NCI-H146 treated with DMSO at 0.1 percent for 48 hours (cell line): ENCODE results near the gene GTF2I.
A peak's percentile ranks its signal among the peaks of the same experiment; 100 is the strongest.
"Not testable (repeated sequence)": the region's sequence is repeated elsewhere in the genome, so short reads cannot be mapped to it uniquely, and the experiment has no call there.

Experiments used
- DNase-seq: peaks from one replicate; lab custom pipeline; 2025; ENCODE audit not compliant: unreplicated experiment; lab: John Stamatoyannopoulos, UW

The GTF2I gene

DNA sequence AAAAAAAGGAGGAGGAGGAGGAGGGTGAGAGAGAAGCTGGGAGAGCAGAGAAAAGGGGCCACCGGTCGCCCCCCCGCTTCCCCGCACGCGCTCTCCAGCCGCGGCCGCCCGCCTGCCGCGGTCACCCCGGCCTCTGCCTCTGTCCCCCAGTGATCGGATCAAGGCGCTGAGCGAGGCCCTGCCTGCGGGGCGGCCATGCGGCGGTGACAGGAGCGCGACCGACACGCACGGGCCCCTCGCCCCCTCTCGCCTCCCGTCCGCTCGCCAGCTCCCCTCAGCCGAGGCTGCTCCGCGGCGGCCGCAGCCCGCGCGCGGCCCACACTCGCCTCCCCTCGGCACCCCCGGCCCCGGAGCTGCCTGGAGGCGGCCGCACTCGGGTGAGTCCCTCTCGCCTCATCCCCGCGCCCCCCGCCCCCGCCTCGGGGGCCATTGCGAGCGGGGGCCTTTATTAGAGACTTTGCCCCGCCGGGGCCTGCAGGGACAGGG lies at the start of gene GTF2I:
TSS of gene GTF2I (plus strand) at position 27 of the 486 bp plus-strand sequence. CDS start 31,411 bp downstream, outside the sequence.
- DNase-seq, result no peak

DNA sequence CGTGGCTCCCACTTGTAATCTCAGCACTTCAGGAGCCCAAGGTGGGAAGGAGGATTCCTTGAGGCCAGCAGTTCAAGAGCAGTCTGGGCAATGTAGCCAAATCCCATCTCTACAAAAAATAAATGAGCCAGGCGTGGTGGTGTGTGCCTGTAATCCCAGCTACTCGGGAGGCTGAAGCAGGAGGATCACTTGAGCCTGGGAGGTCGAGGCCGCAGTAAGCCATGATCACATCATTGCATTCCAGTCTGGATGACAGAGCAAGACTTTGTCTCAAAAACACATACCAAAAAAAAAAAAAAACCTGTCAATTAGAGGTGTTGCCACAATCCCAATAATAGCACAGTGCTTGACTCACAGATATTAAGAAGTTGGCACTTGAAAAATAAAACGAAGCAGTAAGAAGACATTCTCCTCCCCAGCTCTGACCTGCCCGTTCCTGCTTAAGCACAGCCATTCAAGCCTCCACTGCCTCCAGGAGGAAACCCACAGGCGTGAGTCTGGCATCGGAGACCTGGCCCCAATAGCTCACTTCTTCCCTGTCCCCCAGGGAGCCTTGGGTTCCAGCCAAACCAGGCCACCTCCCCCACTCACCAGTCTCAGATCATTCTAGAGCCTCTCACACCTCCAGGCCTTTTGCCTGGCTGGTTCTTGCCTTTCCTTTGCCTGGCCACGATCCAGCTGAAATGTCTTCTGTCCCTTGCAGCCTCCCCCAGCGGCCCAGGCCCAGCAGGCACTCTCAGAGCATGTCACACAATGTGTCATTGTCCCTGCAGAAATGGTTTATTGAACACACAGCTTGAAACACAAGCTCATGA lies 45.3 kb upstream of the GTF2I start:
- no peak for DNase-seq

DNA sequence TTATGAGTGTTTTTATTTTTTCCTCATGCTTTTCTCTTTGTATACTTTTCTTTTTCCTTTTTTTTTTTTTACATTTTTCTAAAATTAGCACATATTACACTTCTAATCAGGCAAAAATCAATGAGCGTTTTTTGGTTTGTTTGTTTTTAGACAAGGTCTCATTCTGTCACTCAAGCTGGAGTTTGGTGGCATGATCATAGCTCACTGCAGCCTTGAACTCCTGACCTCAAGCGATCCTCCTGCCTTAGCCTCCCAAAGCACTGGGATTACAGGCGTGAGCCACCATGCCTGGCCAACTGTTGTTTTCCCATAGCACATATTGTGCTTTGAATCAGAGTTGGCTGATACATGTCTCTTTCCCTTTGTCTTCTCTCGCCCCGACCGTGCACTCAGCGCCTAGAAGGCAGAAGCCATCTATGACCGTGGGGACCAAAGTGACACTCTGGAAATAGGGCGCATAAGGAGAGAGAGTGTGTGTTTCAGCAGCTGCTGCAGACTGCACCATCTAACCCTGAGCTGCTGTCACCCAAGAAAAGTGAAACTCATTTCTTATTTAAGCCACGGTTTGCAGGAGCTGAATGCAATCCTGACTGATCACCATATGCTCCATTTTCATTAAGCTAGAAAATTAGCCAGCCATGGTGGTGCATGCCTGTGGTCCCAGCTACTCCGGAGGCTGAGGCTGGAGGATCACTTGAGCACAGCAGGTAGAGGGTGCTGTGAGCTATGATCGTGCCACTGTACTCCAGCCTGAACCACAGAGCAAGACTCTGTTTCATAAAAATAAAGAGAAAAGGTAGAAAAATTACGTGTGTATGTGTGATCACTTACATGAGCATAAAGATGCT lies 41.4 kb upstream of the GTF2I start:
- DNase-seq, result no peak

DNA sequence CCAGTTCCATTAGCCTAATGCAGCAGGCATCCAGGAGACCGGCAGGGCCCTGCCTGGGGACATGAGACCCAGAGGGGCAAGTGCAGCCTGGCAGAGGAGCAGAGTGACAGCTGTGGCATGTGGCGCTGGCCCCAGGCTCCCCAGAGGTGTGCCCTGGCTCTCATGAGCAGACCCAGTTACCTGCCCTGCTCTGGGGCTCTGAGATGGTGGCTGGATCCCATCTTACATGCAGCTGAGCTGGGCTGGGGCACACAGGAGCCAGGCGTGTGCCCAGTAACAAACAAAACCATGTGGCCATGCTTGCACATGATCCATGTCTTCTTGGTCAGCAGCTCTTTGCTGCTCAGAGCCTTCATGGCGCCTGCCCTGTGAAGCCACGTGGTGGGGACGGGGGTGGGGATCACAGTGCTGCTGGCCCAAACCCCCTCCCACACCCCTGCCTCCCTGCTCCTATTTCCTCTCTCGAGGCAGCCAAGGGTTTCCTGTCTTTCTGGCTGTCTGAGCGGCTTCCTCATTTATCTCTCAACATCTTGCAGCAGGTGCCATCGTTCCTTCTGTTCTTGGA lies 40.3 kb upstream of the GTF2I start:
- DNase-seq, result no peak

DNA sequence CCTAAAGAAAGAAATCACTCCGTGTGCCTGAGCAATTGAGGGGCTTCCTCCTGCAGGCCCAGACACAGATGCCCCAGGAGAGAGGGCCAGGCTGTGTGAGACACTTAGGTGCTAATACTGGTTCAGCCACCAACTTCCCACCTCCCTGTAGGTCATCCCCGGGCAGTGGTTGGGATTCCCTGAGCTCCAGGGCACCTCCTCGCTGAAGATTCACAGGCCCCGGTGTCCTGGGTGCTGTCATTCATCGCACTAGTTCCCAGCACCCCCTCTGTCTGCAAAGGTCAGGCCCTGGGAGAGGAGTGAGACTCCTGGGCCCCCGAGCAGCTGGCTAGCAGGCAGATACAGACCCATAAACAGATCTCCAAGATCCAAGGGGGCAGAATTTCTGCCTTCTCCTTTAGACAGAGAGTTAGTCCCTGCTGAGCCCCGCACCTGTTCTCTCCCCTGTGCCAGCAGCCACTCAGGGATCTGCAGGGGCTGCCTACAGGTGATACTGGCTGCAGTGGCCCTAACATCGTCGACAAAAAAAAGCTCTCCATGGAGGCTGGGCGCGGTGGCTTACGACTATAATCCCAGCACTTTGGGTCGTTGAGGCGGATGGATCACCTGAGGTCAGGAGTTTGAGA lies 38.2 kb upstream of the GTF2I start:
- peak; percentile 26 for DNase-seq

DNA sequence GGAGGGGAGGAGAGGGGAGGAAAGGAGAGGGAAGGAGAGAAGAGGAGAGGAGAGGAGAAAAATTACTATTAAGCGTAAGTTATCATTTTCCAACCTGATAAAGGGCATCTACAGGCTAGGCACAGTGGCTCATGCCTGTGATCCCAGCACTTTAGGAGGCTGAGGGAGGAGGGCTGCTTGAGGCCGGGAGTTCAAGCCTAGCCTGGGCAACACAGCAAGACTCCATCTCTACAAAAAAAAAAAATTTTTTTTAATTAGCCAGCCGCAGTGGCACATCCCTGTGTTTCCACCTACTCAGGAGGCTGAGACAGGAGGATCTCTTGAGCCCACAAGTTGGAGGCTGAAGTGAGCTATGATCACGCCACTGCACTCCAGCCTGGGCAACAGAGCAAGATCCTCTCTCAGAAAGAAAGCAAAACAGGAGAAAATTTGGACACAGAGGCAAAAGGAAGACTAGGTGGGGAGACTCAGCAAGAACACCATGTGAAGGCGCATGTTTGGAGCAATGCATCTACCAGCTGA lies 35.2 kb upstream of the GTF2I start:
- no peak for DNase-seq

DNA sequence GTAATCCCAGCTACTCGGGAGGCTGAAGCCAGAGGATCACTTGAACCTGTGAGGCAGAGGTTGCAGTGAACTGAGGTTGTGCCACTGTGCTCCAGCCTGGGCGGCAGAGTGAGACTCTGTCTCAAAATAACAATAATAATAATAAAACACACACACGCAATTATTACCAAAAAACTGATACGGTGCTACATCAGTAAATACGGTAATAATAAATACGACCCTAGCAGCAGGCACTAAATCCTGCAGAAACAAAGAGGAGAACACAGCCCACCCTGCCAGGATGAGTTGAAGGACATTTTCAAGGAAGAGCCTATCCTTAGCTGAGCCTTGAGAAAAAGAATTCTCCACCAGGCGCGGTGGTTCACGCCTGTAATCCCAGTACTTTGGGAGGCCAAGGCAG lies 34.4 kb upstream of the GTF2I start:
- no peak for DNase-seq

DNA sequence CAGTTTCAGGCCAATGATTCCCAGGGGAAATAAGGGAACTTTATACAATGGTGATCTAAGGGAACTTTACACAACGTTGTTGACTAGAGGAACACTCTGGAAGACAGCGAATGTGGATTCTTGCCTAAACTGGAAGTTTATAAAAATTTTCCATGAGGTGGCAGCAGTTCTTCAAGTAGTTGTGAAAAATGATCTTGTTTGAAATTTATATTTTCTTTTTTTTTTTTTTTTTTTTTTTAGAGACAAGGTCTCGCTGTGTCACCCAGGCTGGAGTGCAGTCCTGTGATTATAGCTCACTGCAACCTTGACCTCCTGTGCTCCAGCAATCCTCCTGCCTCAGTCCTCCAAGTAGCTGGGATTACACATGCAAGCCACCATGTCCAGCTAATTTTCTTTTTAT lies 32.1 kb upstream of the GTF2I start:
- no peak for DNase-seq

DNA sequence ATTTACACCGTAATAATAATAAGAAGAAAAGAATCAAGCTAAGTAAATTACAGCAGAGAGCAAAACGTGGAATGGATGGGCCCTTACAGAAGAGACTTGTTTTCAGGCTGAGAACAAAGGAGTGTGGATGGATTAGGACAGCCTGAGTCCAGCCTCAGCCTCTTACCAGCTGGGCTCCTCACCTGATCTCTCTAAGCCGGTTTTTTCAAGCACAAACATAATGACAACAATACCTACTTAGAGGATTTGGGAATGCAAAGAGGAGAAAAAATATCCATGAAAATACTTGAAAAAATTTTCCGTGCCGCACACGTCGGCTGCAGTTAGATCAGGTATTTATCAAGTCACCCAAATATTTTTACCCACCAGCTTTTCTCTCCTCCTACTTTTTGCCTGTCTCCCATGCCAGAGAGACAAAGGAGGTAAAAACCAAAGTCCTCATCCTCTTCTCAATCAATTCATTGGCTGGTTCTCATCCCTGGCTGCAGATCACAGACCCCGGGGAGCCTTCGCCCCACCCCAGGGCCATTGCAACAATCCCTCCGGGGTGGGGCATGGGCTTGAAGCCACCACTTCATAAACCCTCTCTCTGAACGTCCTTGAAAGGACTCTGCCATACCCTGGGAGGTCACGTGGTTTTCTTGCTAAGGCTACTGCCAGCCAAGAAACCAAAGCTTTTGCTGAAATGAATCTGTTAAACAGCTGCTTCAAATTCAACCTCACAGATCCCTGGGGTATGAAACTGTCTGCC lies 29.7 kb upstream of the GTF2I start:
- DNase-seq, result peak; percentile 44

DNA sequence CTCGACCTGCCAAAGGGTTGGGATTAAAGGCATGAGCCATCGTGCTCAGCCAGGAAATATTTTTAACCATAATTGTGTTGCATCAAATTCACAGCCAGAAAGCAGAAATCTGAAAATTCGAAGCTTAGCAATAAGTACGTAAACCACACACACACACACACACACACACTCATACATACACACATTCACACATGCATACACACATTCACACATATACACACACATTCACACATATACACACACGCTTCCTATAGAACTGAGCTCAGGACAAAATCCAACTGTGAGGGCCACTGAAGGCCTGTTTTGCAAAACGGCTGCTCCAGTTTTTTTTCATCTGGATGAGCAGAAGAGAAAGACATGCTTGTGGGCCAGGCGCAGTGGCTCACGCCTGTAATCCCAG lies 25.0 kb upstream of the GTF2I start:
- no peak for DNase-seq

DNA sequence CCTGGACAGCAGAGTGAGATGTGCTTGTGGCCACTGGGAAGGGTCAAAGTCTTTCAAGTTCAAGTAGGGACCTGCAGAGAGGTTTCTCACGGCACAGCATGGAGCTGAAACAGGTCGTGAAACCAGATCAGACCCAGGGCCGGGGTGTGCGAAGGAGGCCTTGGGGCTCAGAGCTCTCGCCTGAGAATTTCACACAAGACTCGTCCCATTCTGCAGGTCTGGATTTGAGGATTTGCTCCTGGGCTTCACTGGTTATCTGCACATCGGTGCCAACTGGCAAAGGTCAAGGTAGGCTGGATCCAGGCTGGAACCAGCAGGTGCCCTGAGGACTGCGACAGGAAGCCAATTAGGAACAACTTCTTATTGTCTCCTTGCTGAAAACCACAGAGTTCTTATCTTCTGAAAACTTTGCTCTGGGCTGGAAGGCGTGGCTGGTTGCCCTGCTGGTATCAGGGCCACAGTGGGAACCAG lies 24.0 kb upstream of the GTF2I start:
- DNase-seq, result no peak

DNA sequence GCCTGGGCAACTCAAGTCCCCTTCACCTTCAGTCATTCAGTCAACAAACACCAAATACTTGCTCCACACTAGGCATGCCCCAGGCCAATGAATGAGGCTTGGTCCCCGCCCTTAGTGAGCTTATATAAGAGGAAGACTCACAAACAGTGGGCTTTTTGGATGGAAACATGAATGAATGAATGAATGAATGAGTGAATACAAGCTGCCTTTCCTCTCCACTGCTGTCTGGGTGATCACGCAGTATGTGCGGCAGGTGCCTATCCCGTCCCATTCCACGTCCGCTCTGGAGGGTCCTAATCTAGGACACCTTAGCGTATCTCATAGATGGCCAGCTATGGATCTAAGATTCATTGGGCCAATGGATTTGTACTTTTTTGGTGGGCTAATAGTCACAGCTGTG lies 19.8 kb upstream of the GTF2I start:
- no peak for DNase-seq

DNA sequence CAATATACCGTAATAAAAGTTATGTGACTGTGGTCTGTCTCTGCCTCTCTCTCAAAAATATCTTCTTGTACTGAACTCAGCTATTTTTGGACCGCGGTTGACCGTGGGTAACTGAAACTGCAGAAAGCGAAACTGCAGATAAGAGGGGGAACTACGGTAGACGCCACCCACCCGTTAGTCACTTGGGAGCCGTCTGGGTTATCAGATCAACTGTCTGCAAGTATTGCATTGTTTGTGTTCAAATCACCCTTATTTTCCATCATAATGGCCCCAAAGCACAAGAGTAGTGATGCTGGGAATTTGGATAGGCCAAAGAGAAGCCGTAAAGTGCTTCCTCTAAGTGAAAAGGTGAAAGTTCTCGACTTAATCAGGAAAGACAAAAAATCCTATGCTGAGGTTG lies 7.5 kb upstream of the GTF2I start:
- DNase-seq, result not testable (repeated sequence)

DNA sequence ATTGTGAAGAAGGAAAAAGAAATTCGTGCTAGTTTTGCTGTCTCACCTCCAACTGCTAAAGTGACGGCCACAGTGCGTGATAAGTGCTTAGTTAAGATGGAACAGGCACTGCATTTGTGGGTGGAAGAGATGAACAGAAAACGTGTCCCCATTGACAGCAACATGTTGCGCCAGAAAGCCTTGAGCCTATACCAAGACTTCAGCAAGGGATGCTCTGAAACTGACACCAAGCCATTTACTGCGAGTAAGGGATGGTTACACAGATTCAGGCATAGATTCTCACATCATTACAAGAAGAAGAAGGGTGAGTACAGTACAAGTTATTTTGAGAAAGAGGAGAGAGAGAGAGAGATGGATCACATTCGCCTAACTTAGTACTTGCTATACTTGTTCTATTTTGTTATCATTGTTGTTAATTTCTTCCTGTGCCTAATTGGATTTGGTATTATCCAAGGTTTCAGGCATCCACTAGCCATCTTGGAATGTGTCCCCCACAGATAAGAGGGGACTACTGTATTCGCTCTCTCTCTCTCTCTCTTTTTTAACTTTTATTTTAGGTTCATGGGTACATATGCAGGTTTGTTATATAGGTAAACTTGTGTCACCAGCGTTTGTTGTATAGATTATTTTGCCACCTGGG lies 6.9 kb upstream of the GTF2I start:
- DNase-seq, result not testable (repeated sequence)

DNA sequence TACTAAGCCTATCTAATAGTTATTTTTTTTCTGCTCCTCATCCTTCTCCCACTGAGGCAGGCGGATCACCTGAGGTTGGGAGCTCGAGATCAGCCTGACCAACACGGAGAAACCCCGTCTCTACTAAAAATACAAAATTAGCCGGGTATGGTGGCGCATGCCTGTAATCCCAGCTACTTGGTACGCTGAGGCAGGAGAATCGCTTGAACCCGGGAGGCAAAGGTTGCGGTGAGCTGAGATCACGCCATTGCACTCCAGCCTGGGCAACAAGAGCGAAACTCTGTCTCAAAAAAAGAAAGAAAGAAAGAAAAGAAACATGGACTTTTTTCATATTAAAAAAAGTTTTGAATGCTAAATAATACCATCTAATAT lies 6.4 kb upstream of the GTF2I start:
- DNase-seq, result not testable (repeated sequence)

DNA sequence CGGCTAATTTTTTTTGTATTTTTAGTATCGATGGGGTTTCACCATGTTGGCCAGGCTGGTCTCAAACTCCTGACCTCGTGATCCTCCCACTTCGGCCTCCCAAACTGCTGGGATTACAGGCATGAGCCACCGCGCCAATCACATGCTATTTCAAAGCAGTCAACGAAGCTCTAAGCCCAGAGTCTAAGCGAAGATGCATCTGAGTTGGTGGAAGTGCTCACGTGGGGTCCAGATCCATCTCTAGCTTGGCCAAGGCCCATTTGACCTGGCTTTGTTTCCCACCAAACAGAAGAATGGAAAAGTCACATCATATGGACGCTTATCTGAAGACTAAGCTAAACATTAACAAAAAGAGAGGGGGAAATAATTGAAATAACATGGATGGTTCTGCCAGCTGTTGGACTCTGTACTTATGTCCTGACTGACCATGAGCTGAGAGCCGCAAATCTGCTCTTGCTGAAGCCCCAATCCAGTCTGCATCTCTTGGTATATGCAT lies 3.8 kb upstream of the GTF2I start:
- no peak for DNase-seq

DNA sequence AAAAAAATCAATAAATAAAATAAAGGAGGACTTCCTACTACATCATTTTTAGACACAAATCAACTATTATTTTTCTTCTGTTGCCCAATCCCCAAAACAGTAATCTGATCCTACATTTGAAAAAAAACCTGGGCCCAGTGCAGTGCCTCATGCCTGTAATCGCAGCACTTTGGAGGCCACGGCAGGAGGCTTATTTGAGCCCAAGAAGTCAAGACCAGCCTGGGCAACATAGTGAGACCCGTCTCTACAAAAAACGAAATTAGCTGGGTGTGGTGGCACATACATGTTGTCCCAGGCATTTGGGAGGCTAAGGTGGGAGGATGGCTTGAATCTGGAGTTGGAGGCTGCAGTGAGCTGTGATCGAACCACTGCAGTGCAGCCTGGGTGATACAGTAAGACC lies 2.7 kb upstream of the GTF2I start:
- DNase-seq, result no peak

DNA sequence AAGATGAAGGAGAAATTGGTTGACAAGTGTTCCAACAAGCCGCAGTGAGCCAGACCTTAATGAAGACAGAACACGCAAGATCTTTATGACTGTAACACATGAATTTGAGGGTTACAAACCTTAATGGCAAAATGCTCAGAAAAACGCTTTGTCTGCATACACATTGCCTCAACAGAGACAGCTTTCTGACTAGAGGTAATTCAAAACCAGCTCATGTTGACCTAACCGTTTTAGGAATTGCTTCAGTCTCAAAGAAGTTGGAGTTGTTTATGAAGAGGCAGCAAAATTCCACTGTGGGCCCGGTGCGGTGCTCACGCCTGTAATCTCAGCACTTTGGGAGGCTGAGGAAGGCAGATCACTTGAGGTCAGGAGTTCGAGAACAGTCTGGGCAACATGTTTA lies 2.2 kb upstream of the GTF2I start:
- no peak for DNase-seq

DNA sequence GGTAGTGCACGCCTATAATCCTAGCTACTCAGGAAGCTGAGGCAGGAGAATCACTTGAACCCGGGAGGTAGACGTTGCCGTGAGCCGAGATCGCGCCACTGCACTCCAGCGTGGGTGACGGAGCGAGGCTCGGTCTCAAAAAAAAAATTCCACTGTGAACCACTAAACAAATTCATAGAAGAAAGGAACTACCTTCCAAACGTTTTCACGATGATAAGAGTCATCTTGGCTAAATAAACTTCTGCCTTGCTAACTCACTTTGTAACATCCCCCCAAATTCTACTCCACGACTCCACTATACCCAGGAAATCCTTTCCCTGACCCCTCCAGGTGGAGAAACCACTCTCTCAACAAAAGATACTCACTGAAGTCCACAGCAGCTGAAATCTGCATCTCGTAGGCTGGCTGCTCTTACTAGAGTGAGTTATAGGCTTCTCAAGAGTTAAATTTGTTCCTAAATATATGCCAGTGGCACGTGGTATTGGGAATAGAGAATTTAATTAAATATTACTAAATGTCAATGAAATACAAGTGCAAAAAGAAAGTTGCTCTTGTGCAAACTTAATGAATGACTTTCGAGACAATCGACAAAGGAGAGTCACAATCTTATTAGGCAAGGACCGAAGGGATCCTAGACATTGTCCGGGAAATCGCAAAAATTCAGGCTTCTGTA lies 1.6 kb upstream of the GTF2I start:
- no peak for DNase-seq
